ENCODE measurements around the gene TMEM259. TPM values are rescaled to one million over a fixed set of nuclear protein-coding genes. Genes with fewer than 3 reads are reported as not detected.

The TMEM259 gene
- total RNA-seq, 1 donor from 2014 or later = 232 TPM

GRCh38 chr19:1006711-1007398 lies 14.1 kb downstream of the TMEM259 start:
- Mint-ChIP-seq H3K36me3 (peaks cover 7% of the 10 kb centered on the region), H3K9me3 (no peaks in the 10 kb centered on the region), H3K27me3 (ENCODE audit: low read depth) (peaks cover 18% of the 10 kb centered on the region), H3K27ac (no peak overlapping the region), H3K4me3 (no peak overlapping the region), H3K4me1 (no peaks in the 10 kb centered on the region)
- no peak for DNase-seq (ENCODE audit: low spot score in 2 of 2, unreplicated experiment in 2 of 2)
- no peak for TF ChIP-seq CTCF (IDR thresholded peaks at IDR 0.05; ENCODE audit: unreplicated experiment)

- Mint-ChIP-seq H3K4me1 (peaks cover 3% of the 10 kb centered on the region), H3K9me3 (no peaks in the 10 kb centered on the region), H3K27ac (no peak overlapping the region), H3K36me3 (peaks cover 7% of the 10 kb centered on the region), H3K4me3 (no peak overlapping the region), H3K27me3 (ENCODE audit: low read depth) (peaks cover 30% of the 10 kb centered on the region)
- TF ChIP-seq CTCF (IDR thresholded peaks at IDR 0.05; ENCODE audit: unreplicated experiment) = no peak
- no peak for DNase-seq (ENCODE audit: low spot score in 2 of 2, unreplicated experiment in 2 of 2)
These were observed 15.9 kb downstream of the TMEM259 start for GRCh38 chr19:1004803-1005664.

- peaks cover 7% of the 10 kb centered on the region for H3K36me3 Mint-ChIP-seq
- H3K4me3 Mint-ChIP-seq = no peak overlapping the region
- H3K27ac Mint-ChIP-seq = no peak overlapping the region
- H3K9me3 Mint-ChIP-seq = no peaks in the 10 kb centered on the region
- no peak for DNase-seq (ENCODE audit: low spot score in 2 of 2, unreplicated experiment in 2 of 2)
- peaks cover 36% of the 10 kb centered on the region for H3K27me3 Mint-ChIP-seq (ENCODE audit: low read depth)
- no peak for TF ChIP-seq CTCF (IDR thresholded peaks at IDR 0.05; ENCODE audit: unreplicated experiment)
- peaks cover 4% of the 10 kb centered on the region for H3K4me1 Mint-ChIP-seq
These were observed 16.6 kb downstream of the TMEM259 start for GRCh38 chr19:1004204-1004802.

- H3K9me3 Mint-ChIP-seq = no peaks in the 10 kb centered on the region
- H3K4me3 Mint-ChIP-seq = no peak overlapping the region
- peaks cover 7% of the 10 kb centered on the region for H3K36me3 Mint-ChIP-seq
- H3K4me1 Mint-ChIP-seq = peaks cover 8% of the 10 kb centered on the region
- peaks cover 45% of the 10 kb centered on the region for H3K27me3 Mint-ChIP-seq (ENCODE audit: low read depth)
- DNase-seq (ENCODE audit: low spot score in 2 of 2, unreplicated experiment in 2 of 2) = no peak
- TF ChIP-seq CTCF (IDR thresholded peaks at IDR 0.05; ENCODE audit: unreplicated experiment) = no peak
- H3K27ac Mint-ChIP-seq = no peak overlapping the region
These were observed 17.6 kb downstream of the TMEM259 start for GRCh38 chr19:1003283-1003682.

- TF ChIP-seq CTCF (IDR thresholded peaks at IDR 0.05; ENCODE audit: unreplicated experiment) = no peak
- H3K4me1 Mint-ChIP-seq = peaks cover 8% of the 10 kb centered on the region
- no peak overlapping the region for H3K4me3 Mint-ChIP-seq
These were observed 18.3 kb downstream of the TMEM259 start for GRCh38 chr19:1002600-1002999.

More at GRCh38 chr19:1002600-1002999, 18.3 kb downstream of the TMEM259 start:
- Mint-ChIP-seq H3K36me3 (peaks cover 7% of the 10 kb centered on the region), H3K27me3 (ENCODE audit: low read depth) (peaks cover 52% of the 10 kb centered on the region), H3K9me3 (no peaks in the 10 kb centered on the region), H3K27ac (no peak overlapping the region)
- no peak for DNase-seq (ENCODE audit: low spot score in 2 of 2, unreplicated experiment in 2 of 2)

Measured in mesothelial cell of epicardium (in vitro differentiated cells).